GM12878 (cell line): ENCODE measurements around the gene KCND3.

Experiments used
- CBFB ChIP-seq: IDR thresholded peaks from 2 replicates; pipeline ENCODE4 v1.6.1; 2016; ENCODE audit warnings: antibody characterized with exemption, low read depth
- ESRRA ChIP-seq: IDR thresholded peaks from 2 replicates; pipeline ENCODE4 v1.6.1; 2012; ENCODE audit warnings: mild to moderate bottlenecking, low read length, improper control_type of control experiment
- POLR2A ChIP-seq: IDR thresholded peaks from 2 replicates; pipeline ENCODE4 v1.6.1; 2011; ENCODE audit warnings: low read depth, mild to moderate bottlenecking, low read length
- POLR2AphosphoS2 ChIP-seq: IDR thresholded peaks from 2 replicates; pipeline ENCODE4 v1.6.1; 2011; ENCODE audit warnings: low read depth, mild to moderate bottlenecking, low read length, improper control_type of control experiment, moderate library complexity
- SIN3A ChIP-seq: IDR thresholded peaks from 2 replicates; pipeline ENCODE4 v1.6.1; 2012; ENCODE audit warnings: low read depth, low read length, improper control_type of control experiment
- SMARCA5 ChIP-seq: fragments of 450-650 bp; IDR thresholded peaks from 2 replicates; pipeline ENCODE4 v1.6.1; 2017; ENCODE audit warnings: mild to moderate bottlenecking
- SMC3 ChIP-seq: IDR thresholded peaks from 2 replicates; pipeline ENCODE4 v1.6.1; 2011; ENCODE audit warnings: low read length, improper control_type of control experiment, borderline replicate concordance
- YY1 ChIP-seq: IDR thresholded peaks from 2 replicates; pipeline ENCODE4 v1.6.1; 2011; ENCODE audit warnings: low read depth, mild to moderate bottlenecking, low read length
- TF ChIP-seq, protein P1 (sequence below), 3 experiments: IDR thresholded peaks in 2 of 3; conservative IDR thresholded peaks in 1 of 3; 2 replicates each; pipeline ENCODE4 v1.5.1; 2011; ENCODE audit warnings: low read depth in 3 of 3, low read length in 3 of 3, mild to moderate bottlenecking in 3 of 3, control low read depth in 2 of 3, moderate library complexity in 2 of 3, inconsistent platforms in 1 of 3, mixed read lengths in 1 of 3; ENCODE audit not compliant: control insufficient read depth in 2 of 3, insufficient read depth in 1 of 3; ENCODE audit errors: extremely low read depth in 1 of 3
- TF ChIP-seq, protein P2 (sequence below): IDR thresholded peaks from 2 replicates; pipeline ENCODE4 v1.6.1; 2012; ENCODE audit warnings: improper control_type of control experiment, low read depth, low read length; ENCODE audit not compliant: insufficient replicate concordance
- TF ChIP-seq, protein P3 (sequence below): fragments of 450-650 bp; formaldehyde crosslinking; IDR thresholded peaks from 2 replicates; pipeline ENCODE4 v1.4.0; 2020; ENCODE audit warnings: mild to moderate bottlenecking, moderate library complexity
- TF ChIP-seq, protein P4 (sequence below): IDR thresholded peaks from 2 replicates; pipeline ENCODE4 v1.6.1; 2011; ENCODE audit warnings: mild to moderate bottlenecking, low read depth, low read length, moderate library complexity; ENCODE audit not compliant: insufficient replicate concordance

DNA sequence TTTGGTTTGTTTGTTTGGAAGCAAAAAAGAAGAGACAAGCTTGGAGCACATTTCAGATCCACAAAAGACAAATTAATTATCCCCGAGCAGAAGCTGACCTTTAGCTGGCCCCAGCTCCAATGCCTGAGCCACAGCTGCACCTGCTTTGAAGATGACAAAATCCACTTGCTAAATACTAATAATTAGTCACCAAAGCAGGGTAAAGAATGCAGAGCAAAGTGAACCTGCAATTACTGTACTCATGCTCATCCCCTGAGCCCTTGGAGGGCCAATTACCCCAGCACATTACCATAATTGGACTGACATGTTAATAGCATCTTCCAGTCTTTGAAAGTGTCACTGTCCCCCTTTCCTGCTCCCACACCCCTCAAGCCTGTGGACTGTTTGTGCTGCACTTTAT lies 38.2 kb upstream of the KCND3 start:
- TF ChIP-seq POLR2A (no peak), ESRRA (no peak), CBFB (no peak), POLR2AphosphoS2 (no peak), YY1 (no peak), SMARCA5 (no peak), SIN3A (no peak), SMC3 (no peak)
- TF ChIP-seq, protein P1, sequence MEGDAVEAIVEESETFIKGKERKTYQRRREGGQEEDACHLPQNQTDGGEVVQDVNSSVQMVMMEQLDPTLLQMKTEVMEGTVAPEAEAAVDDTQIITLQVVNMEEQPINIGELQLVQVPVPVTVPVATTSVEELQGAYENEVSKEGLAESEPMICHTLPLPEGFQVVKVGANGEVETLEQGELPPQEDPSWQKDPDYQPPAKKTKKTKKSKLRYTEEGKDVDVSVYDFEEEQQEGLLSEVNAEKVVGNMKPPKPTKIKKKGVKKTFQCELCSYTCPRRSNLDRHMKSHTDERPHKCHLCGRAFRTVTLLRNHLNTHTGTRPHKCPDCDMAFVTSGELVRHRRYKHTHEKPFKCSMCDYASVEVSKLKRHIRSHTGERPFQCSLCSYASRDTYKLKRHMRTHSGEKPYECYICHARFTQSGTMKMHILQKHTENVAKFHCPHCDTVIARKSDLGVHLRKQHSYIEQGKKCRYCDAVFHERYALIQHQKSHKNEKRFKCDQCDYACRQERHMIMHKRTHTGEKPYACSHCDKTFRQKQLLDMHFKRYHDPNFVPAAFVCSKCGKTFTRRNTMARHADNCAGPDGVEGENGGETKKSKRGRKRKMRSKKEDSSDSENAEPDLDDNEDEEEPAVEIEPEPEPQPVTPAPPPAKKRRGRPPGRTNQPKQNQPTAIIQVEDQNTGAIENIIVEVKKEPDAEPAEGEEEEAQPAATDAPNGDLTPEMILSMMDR (IDR thresholded peaks at IDR 0.05 in 2 of 3, conservative IDR thresholded peaks at IDR 0.05 in 1 of 3; ENCODE audit: control insufficient read depth in 2 of 3, extremely low read depth in 1 of 3, insufficient read depth in 1 of 3, low read depth in 3 of 3, low read length in 3 of 3) = no peak
- TF ChIP-seq, protein P2, sequence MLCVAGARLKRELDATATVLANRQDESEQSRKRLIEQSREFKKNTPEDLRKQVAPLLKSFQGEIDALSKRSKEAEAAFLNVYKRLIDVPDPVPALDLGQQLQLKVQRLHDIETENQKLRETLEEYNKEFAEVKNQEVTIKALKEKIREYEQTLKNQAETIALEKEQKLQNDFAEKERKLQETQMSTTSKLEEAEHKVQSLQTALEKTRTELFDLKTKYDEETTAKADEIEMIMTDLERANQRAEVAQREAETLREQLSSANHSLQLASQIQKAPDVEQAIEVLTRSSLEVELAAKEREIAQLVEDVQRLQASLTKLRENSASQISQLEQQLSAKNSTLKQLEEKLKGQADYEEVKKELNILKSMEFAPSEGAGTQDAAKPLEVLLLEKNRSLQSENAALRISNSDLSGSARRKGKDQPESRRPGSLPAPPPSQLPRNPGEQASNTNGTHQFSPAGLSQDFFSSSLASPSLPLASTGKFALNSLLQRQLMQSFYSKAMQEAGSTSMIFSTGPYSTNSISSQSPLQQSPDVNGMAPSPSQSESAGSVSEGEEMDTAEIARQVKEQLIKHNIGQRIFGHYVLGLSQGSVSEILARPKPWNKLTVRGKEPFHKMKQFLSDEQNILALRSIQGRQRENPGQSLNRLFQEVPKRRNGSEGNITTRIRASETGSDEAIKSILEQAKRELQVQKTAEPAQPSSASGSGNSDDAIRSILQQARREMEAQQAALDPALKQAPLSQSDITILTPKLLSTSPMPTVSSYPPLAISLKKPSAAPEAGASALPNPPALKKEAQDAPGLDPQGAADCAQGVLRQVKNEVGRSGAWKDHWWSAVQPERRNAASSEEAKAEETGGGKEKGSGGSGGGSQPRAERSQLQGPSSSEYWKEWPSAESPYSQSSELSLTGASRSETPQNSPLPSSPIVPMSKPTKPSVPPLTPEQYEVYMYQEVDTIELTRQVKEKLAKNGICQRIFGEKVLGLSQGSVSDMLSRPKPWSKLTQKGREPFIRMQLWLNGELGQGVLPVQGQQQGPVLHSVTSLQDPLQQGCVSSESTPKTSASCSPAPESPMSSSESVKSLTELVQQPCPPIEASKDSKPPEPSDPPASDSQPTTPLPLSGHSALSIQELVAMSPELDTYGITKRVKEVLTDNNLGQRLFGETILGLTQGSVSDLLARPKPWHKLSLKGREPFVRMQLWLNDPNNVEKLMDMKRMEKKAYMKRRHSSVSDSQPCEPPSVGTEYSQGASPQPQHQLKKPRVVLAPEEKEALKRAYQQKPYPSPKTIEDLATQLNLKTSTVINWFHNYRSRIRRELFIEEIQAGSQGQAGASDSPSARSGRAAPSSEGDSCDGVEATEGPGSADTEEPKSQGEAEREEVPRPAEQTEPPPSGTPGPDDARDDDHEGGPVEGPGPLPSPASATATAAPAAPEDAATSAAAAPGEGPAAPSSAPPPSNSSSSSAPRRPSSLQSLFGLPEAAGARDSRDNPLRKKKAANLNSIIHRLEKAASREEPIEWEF = no peak
- TF ChIP-seq, protein P3, sequence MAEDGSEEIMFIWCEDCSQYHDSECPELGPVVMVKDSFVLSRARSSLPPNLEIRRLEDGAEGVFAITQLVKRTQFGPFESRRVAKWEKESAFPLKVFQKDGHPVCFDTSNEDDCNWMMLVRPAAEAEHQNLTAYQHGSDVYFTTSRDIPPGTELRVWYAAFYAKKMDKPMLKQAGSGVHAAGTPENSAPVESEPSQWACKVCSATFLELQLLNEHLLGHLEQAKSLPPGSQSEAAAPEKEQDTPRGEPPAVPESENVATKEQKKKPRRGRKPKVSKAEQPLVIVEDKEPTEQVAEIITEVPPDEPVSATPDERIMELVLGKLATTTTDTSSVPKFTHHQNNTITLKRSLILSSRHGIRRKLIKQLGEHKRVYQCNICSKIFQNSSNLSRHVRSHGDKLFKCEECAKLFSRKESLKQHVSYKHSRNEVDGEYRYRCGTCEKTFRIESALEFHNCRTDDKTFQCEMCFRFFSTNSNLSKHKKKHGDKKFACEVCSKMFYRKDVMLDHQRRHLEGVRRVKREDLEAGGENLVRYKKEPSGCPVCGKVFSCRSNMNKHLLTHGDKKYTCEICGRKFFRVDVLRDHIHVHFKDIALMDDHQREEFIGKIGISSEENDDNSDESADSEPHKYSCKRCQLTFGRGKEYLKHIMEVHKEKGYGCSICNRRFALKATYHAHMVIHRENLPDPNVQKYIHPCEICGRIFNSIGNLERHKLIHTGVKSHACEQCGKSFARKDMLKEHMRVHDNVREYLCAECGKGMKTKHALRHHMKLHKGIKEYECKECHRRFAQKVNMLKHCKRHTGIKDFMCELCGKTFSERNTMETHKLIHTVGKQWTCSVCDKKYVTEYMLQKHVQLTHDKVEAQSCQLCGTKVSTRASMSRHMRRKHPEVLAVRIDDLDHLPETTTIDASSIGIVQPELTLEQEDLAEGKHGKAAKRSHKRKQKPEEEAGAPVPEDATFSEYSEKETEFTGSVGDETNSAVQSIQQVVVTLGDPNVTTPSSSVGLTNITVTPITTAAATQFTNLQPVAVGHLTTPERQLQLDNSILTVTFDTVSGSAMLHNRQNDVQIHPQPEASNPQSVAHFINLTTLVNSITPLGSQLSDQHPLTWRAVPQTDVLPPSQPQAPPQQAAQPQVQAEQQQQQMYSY (CRISPR knock-in tag) = no peak
- TF ChIP-seq, protein P4, sequence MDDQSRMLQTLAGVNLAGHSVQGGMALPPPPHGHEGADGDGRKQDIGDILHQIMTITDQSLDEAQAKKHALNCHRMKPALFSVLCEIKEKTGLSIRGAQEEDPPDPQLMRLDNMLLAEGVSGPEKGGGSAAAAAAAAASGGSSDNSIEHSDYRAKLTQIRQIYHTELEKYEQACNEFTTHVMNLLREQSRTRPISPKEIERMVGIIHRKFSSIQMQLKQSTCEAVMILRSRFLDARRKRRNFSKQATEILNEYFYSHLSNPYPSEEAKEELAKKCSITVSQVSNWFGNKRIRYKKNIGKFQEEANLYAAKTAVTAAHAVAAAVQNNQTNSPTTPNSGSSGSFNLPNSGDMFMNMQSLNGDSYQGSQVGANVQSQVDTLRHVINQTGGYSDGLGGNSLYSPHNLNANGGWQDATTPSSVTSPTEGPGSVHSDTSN = no peak
